A549 (cell line): ENCODE measurements around the gene TMEM161A.

Experiments
- BHLHE40 ChIP-seq: IDR thresholded peaks from 2 replicates; pipeline ENCODE4 v1.6.1; 2012; ENCODE audit warnings: low read depth, low read length, inconsistent platforms
- CEBPB ChIP-seq, 2 experiments: fragments of >200 bp in 1 of 2; sonication (Bioruptor Twin) in 1 of 2; formaldehyde crosslinking in 1 of 2; IDR thresholded peaks; 2 replicates each; pipeline ENCODE4 v1.6.1; 2012 to 2016
- ELK1 ChIP-seq: fragments of 150-350 bp; IDR thresholded peaks from 2 replicates; pipeline ENCODE4 v1.6.1; 2014; ENCODE audit warnings: low read depth, mild to moderate bottlenecking, low read length
- HEYL ChIP-seq: fragments of 250-450 bp; sonication (Bioruptor Pico); IDR thresholded peaks from 2 replicates; pipeline ENCODE4 v1.8.0; 2021; ENCODE audit warnings: mild to moderate bottlenecking, moderate library complexity
- HMGXB4 ChIP-seq: fragments of 250-450 bp; sonication (Bioruptor Pico); IDR thresholded peaks from 2 replicates; pipeline ENCODE4 v1.5.0; 2021; ENCODE audit warnings: mild to moderate bottlenecking, moderate library complexity, borderline replicate concordance
- POLR2A ChIP-seq: IDR thresholded peaks from 2 replicates; pipeline ENCODE4 v1.6.1; 2012; ENCODE audit warnings: mild to moderate bottlenecking, low read length
- RAD21 ChIP-seq, 2 experiments: fragments of >200 bp in 1 of 2; sonication (Bioruptor Twin) in 1 of 2; formaldehyde crosslinking in 1 of 2; IDR thresholded peaks in 1 of 2; conservative IDR thresholded peaks in 1 of 2; 2 replicates in 1 of 2; 3 replicates in 1 of 2; pipeline ENCODE4 v1.6.1; 2012 to 2018; ENCODE audit warnings: inconsistent platforms in 1 of 2
- RARB ChIP-seq: fragments of 250-450 bp; sonication (Bioruptor Pico); IDR thresholded peaks from 2 replicates; pipeline ENCODE4 v1.8.0; 2021; ENCODE audit warnings: mild to moderate bottlenecking, moderate library complexity
- RCOR1 ChIP-seq: fragments of 150-350 bp; IDR thresholded peaks from 2 replicates; pipeline ENCODE4 v1.6.1; 2014; ENCODE audit warnings: antibody characterized with exemption, low read length, low read depth
- RFX5 ChIP-seq: fragments of 450-650 bp; IDR thresholded peaks from 2 replicates; pipeline ENCODE4 v1.7.1; 2014; ENCODE audit warnings: antibody characterized with exemption, mild to moderate bottlenecking, moderate library complexity
- SREBF2 ChIP-seq: fragments of 450-650 bp; IDR thresholded peaks from 2 replicates; pipeline ENCODE4 v1.6.1; 2014; ENCODE audit warnings: mild to moderate bottlenecking, moderate library complexity
- TF ChIP-seq, protein P1 (sequence below): fragments of >200 bp; sonication (Bioruptor Twin); formaldehyde crosslinking; IDR thresholded peaks from 3 replicates; pipeline ENCODE4 v1.5.1; 2016

GRCh38 chr19:19140476-19140875 lies 2.2 kb upstream of the TMEM161A start:
- no peak for TF ChIP-seq RCOR1
- no peak for TF ChIP-seq POLR2A
- TF ChIP-seq, protein P1, sequence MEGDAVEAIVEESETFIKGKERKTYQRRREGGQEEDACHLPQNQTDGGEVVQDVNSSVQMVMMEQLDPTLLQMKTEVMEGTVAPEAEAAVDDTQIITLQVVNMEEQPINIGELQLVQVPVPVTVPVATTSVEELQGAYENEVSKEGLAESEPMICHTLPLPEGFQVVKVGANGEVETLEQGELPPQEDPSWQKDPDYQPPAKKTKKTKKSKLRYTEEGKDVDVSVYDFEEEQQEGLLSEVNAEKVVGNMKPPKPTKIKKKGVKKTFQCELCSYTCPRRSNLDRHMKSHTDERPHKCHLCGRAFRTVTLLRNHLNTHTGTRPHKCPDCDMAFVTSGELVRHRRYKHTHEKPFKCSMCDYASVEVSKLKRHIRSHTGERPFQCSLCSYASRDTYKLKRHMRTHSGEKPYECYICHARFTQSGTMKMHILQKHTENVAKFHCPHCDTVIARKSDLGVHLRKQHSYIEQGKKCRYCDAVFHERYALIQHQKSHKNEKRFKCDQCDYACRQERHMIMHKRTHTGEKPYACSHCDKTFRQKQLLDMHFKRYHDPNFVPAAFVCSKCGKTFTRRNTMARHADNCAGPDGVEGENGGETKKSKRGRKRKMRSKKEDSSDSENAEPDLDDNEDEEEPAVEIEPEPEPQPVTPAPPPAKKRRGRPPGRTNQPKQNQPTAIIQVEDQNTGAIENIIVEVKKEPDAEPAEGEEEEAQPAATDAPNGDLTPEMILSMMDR, result no peak
- no peak for TF ChIP-seq HMGXB4 (CRISPR knock-in tag)
- TF ChIP-seq SREBF2, result no peak
- no peak for TF ChIP-seq RFX5
- TF ChIP-seq HEYL (CRISPR knock-in tag), result no peak
- no peak for TF ChIP-seq RAD21 (conservative IDR thresholded peaks at IDR 0.05 in 1 of 2, IDR thresholded peaks at IDR 0.05 in 1 of 2)
- no peak for TF ChIP-seq CEBPB (IDR thresholded peaks at IDR 0.05)
- no peak for TF ChIP-seq RARB (CRISPR knock-in tag)
- TF ChIP-seq ELK1, result no peak
- TF ChIP-seq BHLHE40, result no peak
